Measurements from ENCODE around the gene ZNF581. TPM values are rescaled to one million over a fixed set of nuclear protein-coding genes. Genes with fewer than 3 reads are reported as not detected.
A peak's percentile ranks its signal among the peaks of the same experiment; 100 is the strongest.

The ZNF581 gene
- total RNA-seq, 1 donor from 2014 or later, result 6.5 TPM

DNA sequence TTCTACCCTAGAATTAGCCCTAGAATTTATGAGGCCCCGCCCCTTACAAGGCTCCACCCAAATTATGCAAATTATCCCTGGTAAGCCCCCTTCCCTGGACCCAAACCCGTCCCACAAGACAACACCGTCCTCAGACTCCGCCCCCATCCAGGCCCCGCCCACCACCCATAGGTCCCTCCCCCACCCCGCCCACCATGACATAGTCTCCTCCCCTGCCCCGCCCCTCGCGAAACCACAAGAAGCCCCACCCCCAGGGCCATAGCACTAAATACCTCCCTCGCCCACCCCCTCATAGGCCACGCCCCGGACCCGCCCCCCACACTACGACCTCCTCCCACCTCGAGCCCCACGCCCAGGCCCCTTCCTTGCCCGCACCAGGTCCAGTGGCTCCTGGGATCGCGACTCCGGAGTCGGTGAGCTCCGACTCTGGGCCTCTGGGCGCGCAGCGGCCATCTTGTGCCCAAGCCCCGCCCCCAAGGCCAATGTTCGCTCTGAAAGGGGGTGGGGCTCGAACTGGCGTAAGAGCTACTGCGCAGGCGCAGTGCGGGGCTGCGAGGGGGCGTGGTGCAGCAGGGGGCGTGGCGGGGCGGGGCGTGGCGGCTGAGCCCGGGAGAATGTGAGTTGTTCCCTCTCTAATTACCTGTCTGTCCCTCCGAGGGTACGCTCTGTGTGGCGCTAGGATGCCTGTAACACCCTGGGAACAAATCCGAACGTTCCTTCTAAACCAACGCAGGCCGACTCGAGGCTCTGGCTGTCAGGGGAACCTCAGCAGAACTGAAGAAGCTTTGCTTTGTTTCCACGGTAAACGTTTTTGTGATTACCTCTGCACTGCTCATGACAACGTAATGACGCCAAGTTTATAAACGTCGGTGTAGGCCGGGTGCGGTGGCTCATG lies 19.1 kb upstream of the ZNF581 start, which contains the start of gene ZNF784:
ZNF784 (minus strand) TSS at position 458 of the 895 bp plus-strand sequence; CDS start at position 453, 5 bp downstream.
- no peak for FAIRE-seq
- DNase-seq (ENCODE audit: low spot score in 2 of 2), result peak; percentile 95 to 97

DNA sequence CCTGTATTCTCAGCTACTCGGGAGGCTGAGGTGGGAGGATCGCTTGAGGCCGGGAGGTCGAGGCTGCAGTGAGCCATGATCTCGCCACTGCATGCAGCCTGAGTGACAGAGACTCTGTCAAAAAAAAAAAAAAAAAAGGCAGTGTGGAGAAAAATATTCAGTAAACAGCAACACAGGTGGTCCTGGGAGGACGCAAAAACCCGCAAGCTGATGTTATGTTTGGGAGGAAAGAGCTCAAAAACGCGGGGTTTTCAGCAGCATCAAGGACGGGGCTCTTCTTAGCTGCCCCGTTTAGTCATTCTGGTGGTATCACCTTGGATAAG lies 18.5 kb upstream of the ZNF581 start:
- FAIRE-seq, result no peak
- DNase-seq (ENCODE audit: low spot score in 2 of 2), result no peak

DNA sequence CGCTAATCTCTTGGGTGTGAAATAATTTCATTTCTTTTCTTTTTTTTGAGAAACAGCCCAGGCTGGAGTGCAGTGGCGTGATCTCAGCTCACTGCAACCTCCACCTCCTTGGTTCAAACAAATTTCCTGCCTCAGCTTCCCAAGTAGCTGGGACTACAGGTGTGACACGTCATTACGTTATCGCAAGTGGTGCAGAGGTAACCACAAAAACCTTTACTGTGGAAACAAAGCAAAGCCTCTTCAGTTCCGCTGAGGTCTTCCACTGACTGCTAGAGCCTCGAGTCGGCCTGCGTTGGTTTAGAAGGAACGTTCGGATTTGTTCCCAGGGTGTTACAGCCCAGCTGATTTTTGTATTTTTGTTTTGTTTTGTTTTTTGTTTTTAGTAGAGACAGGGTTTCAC lies 17.1 kb upstream of the ZNF581 start:
- FAIRE-seq (no peak), DNase-seq (ENCODE audit: low spot score in 2 of 2) (no peak)

- no peak for FAIRE-seq
- DNase-seq (ENCODE audit: low spot score in 2 of 2), result peak; percentile 56 to 69
Observed at GRCh38 chr19:55632463-55632834, 11.0 kb upstream of the ZNF581 start.

- no peak for FAIRE-seq
- no peak for DNase-seq (ENCODE audit: low spot score in 2 of 2)
Observed at GRCh38 chr19:55633861-55634260, 9.6 kb upstream of the ZNF581 start.

DNA sequence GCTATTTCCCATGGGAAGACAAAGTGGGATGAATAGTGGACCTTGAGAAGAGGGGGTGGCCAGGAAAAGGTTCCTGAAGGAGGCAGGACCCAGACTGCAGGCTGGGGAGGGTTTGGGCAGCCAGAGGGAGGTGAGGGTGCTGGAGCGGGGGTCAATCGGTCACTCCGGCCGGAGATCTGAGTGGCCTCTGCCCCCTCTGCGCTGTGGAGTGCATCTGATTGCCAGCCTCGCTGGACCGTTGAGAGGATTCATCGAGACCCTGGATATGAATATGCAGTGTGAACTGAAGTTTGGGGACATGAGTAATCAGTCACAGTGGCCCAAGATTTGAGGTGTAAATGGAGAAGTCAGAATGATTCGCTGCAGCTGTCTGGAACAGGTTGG lies 8.1 kb upstream of the ZNF581 start:
- DNase-seq (ENCODE audit: low spot score in 2 of 2) (no peak), FAIRE-seq (no peak)

DNA sequence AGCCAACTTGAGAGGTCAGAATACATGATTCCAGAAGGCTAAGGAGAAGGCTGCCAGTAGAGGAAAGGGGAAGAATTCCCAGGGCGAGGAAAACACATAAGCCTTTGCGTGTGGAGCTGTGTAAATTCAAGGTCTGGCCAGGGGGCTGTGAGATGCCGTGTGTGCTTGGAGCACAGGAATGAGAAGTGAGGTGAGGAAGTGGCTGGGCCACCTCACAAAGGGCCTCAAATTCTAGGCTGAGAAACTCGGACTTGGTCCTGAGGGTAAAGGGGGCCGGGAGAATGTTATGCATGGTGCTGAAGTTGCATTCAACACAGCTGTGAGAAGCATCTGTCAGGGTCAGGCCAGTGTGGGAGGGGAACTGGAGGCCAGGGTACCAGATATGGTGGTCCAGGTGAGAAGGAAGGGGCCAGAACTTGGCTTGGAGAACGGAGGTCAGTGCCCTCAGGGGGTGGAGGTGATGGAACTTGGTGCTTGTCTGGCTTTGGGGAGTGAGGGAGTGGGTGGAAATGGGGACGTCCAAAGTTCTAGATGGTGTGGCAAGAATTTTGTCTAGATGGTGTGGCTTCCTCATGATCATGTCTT lies 7.5 kb upstream of the ZNF581 start:
- no peak for DNase-seq (ENCODE audit: low spot score in 2 of 2)

DNA sequence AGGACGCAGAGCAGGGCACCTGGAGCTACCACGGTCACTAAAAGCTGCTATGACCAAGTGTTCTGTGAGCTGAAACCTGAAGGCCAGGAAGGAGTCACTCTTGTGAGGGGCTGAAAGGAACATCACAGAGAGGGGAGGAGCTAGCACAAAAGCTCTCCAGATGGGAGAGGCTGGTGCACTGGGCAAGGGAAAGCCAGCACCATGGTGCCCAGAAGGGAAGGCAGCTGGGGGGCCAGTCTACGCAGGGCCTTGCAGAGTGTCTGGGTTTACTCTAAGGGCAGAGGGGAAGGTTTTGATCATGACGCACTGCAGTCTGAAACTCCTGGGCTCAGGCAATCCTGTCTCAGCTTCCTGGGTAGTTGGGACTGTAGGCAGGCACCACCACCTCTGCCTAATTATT lies 6.7 kb upstream of the ZNF581 start:
- DNase-seq (ENCODE audit: low spot score in 2 of 2) (no peak), FAIRE-seq (no peak)

More for the DNA sequence above, 7.5 kb upstream of the ZNF581 start:
- FAIRE-seq, result no peak

GRCh38 chr19:55637534-55637933 lies 5.9 kb upstream of the ZNF581 start:
- DNase-seq (ENCODE audit: low spot score in 2 of 2) (no peak), FAIRE-seq (no peak)

DNA sequence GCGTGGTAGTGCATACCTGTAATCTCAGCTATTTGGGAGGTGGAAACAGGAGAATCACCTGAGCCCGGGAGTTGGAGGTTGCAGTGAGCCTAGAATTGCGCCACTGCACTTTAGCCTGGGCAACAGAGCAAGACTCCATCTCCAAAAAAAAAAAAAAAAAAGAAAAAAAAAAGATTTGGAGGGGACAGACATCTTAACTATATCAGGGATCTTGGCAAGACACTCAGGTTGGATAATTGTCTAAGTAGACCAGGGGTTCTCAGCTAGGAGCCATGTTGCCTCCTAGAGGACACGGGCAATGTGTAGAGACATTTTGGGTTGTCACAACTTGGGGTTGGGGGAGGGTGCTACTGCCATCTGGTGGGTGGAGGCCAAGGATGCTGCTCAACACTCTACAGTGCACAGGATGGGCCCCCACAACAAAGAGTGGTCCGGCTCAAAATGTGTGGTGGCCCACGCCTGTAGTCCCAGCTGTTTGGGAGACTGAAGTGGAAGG lies 4.5 kb upstream of the ZNF581 start:
- FAIRE-seq, result no peak
- no peak for DNase-seq (ENCODE audit: low spot score in 2 of 2)

GRCh38 chr19:55640043-55640576 lies 3.3 kb upstream of the ZNF581 start:
- DNase-seq (ENCODE audit: low spot score in 2 of 2), result peak; percentile 61 to 71
- FAIRE-seq, result no peak

GRCh38 chr19:55640577-55641425 lies 2.6 kb upstream of the ZNF581 start, which contains the start of gene ZNF580:
Gene ZNF580, plus strand, starts transcription at chr19:55641002. Its CDS starts 1,507 bp downstream, at chr19:55642509.
- DNase-seq (ENCODE audit: low spot score in 2 of 2), result peak; percentile 82 to 87

DNA sequence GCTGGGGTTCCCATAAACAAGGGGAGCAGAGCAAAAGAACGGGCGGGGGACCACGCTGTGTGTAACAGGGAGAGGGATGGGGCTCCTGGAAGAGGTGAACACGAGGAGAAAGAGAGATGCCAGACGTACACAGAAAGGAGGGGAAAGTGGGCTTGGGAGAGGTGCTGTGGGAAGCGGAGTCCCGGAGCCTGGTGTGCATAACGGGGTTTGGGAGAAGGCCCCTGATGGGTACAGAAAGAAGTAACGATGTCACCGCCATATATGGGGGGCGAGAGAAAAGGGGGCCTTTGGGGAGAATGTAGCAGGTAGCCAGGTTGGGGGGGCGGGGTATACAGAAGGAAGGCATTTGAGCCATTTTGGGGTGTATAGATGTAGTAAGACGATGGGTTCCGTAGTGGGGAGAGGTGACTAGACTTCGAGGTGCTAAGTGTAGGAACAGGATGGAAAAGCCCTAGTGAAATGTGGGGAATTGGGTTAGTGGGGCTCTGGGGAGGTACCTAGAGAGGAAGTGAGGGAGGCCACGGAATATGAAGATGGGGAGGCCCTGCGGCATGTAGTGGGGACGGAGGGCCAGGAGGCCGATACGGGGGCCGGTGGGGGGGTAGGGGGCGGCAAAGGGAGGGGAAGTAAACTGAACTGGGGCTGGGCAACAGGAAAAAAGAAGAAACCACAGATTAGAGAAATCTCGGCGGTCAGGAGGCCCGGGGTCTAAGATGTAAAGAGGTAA lies 1.9 kb upstream of the ZNF581 start:
- FAIRE-seq (no peak), DNase-seq (ENCODE audit: low spot score in 2 of 2) (no peak)

More at GRCh38 chr19:55640577-55641425, 2.6 kb upstream of the ZNF581 start, which contains the start of gene ZNF580:
- no peak for FAIRE-seq

- DNase-seq (ENCODE audit: low spot score in 2 of 2), result no peak
- no peak for FAIRE-seq
Observed at GRCh38 chr19:55642153-55643002, 1.1 kb upstream of the ZNF581 start.

DNA sequence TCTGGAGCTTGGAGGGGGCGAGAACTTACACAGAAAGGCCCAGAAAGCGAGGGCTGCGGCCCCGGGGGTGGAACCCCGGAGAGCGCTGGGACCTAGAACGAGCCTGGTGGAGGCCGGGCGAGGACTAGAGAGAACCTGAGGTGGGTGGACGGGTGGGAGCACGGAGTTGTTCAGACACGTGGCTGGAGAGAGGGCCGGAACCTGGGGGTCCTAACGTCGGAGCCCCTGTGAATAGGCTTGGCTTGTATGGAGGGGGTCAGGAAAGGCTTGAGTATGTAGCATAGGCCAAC lies 383 bp downstream of the ZNF581 start:
- no peak for DNase-seq (ENCODE audit: low spot score in 2 of 2)
- no peak for FAIRE-seq

GRCh38 chr19:55644191-55644833 lies 863 bp downstream of the ZNF581 start:
- DNase-seq (ENCODE audit: low spot score in 2 of 2), result no peak
- FAIRE-seq, result no peak

DNA sequence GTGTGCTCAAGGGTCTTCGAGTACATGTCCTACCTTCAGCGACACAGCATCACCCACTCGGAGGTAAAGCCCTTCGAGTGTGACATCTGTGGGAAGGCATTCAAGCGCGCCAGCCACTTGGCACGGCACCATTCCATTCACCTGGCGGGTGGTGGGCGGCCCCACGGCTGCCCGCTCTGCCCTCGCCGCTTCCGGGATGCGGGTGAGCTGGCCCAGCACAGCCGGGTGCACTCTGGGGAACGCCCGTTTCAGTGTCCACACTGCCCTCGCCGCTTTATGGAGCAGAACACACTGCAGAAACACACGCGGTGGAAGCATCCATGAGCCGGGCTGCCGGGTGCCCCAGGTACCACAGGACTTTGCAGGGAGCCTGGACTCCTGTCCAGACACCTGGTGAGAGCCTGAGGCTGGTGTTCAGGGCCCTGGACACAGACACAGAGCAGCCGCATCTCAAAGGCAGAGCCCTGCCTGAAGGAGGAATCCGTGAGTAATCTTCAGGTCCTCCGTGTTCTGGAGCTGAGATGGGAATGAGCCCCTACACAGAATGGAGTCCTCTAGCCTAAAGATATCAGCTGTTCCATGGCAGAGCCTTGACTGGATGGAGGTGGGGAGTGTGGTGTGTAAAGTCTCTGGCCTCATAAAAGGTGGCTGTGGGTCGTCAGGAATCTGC lies 1.5 kb downstream of the ZNF581 start:
- FAIRE-seq (no peak), DNase-seq (ENCODE audit: low spot score in 2 of 2) (no peak)

DNA sequence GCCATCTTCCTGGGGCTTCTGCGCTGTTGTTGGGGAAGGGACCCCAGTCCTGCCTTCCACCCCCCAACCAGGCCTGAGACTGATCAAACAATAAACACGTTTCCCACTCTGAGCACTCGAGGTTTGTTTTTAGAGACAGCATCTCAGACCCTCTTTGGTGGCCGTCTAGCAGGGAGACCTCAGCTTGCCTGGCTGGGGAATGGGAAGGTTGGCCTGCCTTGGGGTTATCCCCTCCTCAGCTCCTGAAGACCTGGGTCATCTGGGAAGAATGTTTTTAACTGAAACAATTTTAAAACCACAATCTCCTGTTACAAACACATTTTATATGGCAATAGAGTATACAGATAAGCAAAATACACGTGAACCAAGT lies 2.0 kb downstream of the ZNF581 start:
- DNase-seq (ENCODE audit: low spot score in 2 of 2), result no peak
- no peak for FAIRE-seq

Data from frontal cortex (tissue), 4 donors.